CD14-positive monocyte (primary cell): ENCODE data around the gene NFKB1. TPM values are rescaled to one million over a fixed set of nuclear protein-coding genes. Genes with fewer than 3 reads are reported as not detected.
A peak's percentile ranks its signal among the peaks of the same experiment; 100 is the strongest.

Experiments
- DNase-seq, 3 donors: peaks; one replicate each; pipeline ENCODE4 v3.0.0-alpha.2; 2011 to 2022
- H2AFZ ChIP-seq: 2 replicates; pipeline ENCODE4 v1.6.0; 2012; ENCODE audit warnings: mild to moderate bottlenecking, low read depth, low read length, inconsistent platforms; ENCODE audit not compliant: insufficient read depth, poor library complexity, severe bottlenecking
- H3K27ac ChIP-seq, 2 donors: 1 replicate in 1 of 2; 2 replicates in 1 of 2; pipeline ENCODE4 v1.5.1; 2012 to 2013; ENCODE audit warnings: low read length in 2 of 2, control low read depth in 1 of 2, inconsistent platforms in 1 of 2, low read depth in 1 of 2, mild to moderate bottlenecking in 1 of 2
- H3K27me3 ChIP-seq, 2 donors: one replicate each; pipeline versions ENCODE4 v1.6.0 to v1.6.1; 2011 to 2013; ENCODE audit warnings: low read length in 2 of 2; ENCODE audit not compliant: control insufficient read depth in 2 of 2, insufficient read depth in 2 of 2
- H3K36me3 ChIP-seq, 2 donors: replicated peaks in 1 of 2; 1 replicate in 1 of 2; 2 replicates in 1 of 2; pipeline versions ENCODE4 v1.5.1 to v1.6.1; 2012 to 2013; ENCODE audit warnings: low read length in 2 of 2, control low read depth in 1 of 2, inconsistent platforms in 1 of 2, mild to moderate bottlenecking in 1 of 2; ENCODE audit not compliant: insufficient read depth in 2 of 2, control insufficient read depth in 1 of 2
- H3K4me1 ChIP-seq, 2 donors: 1 replicate in 1 of 2; 2 replicates in 1 of 2; pipeline versions ENCODE4 v1.5.1 to v1.6.1; 2012 to 2013; ENCODE audit warnings: low read length in 2 of 2, control low read depth in 1 of 2, inconsistent platforms in 1 of 2, mild to moderate bottlenecking in 1 of 2, moderate library complexity in 1 of 2; ENCODE audit not compliant: insufficient read depth in 2 of 2, control insufficient read depth in 1 of 2
- H3K4me2 ChIP-seq: replicated peaks from 2 replicates; pipeline ENCODE3; 2012; ENCODE audit warnings: low read length, moderate library complexity, mild to moderate bottlenecking; ENCODE audit not compliant: poor library complexity, severe bottlenecking; ENCODE audit errors: extremely low read depth
- H3K4me3 ChIP-seq, 3 experiments: fragments of 200-600 bp in 1 of 3; sonication (generic) in 1 of 3; replicated peaks in 1 of 3; 1 replicate in 2 of 3; 2 replicates in 1 of 3; pipeline ENCODE4 v1.5.1; 2011 to 2013; ENCODE audit warnings: low read length in 3 of 3, mild to moderate bottlenecking in 3 of 3, control low read depth in 2 of 3, low read depth in 2 of 3, inconsistent platforms in 1 of 3, moderate library complexity in 1 of 3
- H3K79me2 ChIP-seq: 2 replicates; pipeline ENCODE4 v1.6.0; 2012; ENCODE audit warnings: mild to moderate bottlenecking, control low read depth, inconsistent platforms, low read length, moderate library complexity; ENCODE audit not compliant: insufficient read depth
- H3K9ac ChIP-seq: 2 replicates; pipeline ENCODE4 v1.6.0; 2017; ENCODE audit warnings: low read length, mild to moderate bottlenecking; ENCODE audit not compliant: insufficient read depth, poor library complexity, severe bottlenecking
- H3K9me3 ChIP-seq, 2 donors: replicated peaks in 1 of 2; 1 replicate in 1 of 2; 2 replicates in 1 of 2; pipeline versions ENCODE4 v1.5.1 to v1.6.1; 2012 to 2013; ENCODE audit warnings: low read length in 2 of 2, control low read depth in 1 of 2; ENCODE audit not compliant: control insufficient read depth in 1 of 2, insufficient read depth in 1 of 2
- H4K20me1 ChIP-seq: 2 replicates; pipeline ENCODE4 v1.6.0; 2012; ENCODE audit warnings: mild to moderate bottlenecking, low read length, control low read depth, moderate library complexity; ENCODE audit not compliant: insufficient read depth
- H3K27ac Mint-ChIP-seq, 7 donors: one replicate each; pipeline ENCODE4 v1.8.0; 2020; ENCODE audit warnings: mild to moderate bottlenecking in 7 of 7, mixed read lengths in 7 of 7, moderate library complexity in 6 of 7, inconsistent platforms in 2 of 7
- H3K27me3 Mint-ChIP-seq, 3 donors: one replicate each; pipeline ENCODE4 v1.8.0; 2021 to 2022; ENCODE audit warnings: low read depth in 3 of 3, mild to moderate bottlenecking in 3 of 3, mixed read lengths in 3 of 3, moderate library complexity in 3 of 3, inconsistent platforms in 1 of 3
- H3K36me3 Mint-ChIP-seq, 2 donors: one replicate each; pipeline ENCODE4 v1.8.0; 2020; ENCODE audit warnings: mixed read lengths in 2 of 2, inconsistent platforms in 1 of 2, mild to moderate bottlenecking in 1 of 2
- H3K4me1 Mint-ChIP-seq: one replicate; pipeline ENCODE4 v1.8.0; 2020; ENCODE audit warnings: mild to moderate bottlenecking, mixed read lengths
- H3K4me3 Mint-ChIP-seq, 2 donors: one replicate each; pipeline ENCODE4 v1.8.0; 2020; ENCODE audit warnings: mild to moderate bottlenecking in 2 of 2, mixed read lengths in 2 of 2, moderate library complexity in 1 of 2
- H3K9me3 Mint-ChIP-seq, 7 donors: one replicate each; pipeline ENCODE4 v1.8.0; 2020 to 2022; ENCODE audit warnings: mixed read lengths in 7 of 7, mild to moderate bottlenecking in 6 of 7, moderate library complexity in 6 of 7, inconsistent platforms in 2 of 7
- WGBS: methylation state at CpG from one replicate; pipeline ENCODE4 v1.1.5; 2013; ENCODE audit warnings: missing lambda C conversion rate; ENCODE audit not compliant: insufficient coverage; 5-methylcytosine and 5-hydroxymethylcytosine counted together
- intact Hi-C, 2 donors: fragments of 100-400 bp; cut with micrococcal nuclease; formaldehyde crosslinking; loops; one replicate each; pipeline versions ENCODE4 v1.15.0 to v1.15.1; 2023
- polyA plus RNA-seq, 3 donors: library from polyadenylated mRNA; depleted of rRNA in 1 of 3; unstranded in 2 of 3; stranded (reverse) in 1 of 3; fragments of 300-500 nt in 2 of 3; fragments of >200 nt in 1 of 3; fragmentation: Illumina TruSeq in 2 of 3; gene quantifications; 1 replicate in 2 of 3; 2 replicates in 1 of 3; pipeline ENCODE4 v1.2.3, GENCODE V29; 2012 to 2021
- TF ChIP-seq, protein P1 (sequence below): fragments of 200-600 bp; IDR thresholded peaks from one replicate; pipeline ENCODE4 v1.8.0; 2022; ENCODE audit warnings: antibody characterized with exemption, mild to moderate bottlenecking

NFKB1 gene
- polyA plus RNA-seq, 3 donors = 9.0 to 34.4 (median 17.8) TPM

DNA sequence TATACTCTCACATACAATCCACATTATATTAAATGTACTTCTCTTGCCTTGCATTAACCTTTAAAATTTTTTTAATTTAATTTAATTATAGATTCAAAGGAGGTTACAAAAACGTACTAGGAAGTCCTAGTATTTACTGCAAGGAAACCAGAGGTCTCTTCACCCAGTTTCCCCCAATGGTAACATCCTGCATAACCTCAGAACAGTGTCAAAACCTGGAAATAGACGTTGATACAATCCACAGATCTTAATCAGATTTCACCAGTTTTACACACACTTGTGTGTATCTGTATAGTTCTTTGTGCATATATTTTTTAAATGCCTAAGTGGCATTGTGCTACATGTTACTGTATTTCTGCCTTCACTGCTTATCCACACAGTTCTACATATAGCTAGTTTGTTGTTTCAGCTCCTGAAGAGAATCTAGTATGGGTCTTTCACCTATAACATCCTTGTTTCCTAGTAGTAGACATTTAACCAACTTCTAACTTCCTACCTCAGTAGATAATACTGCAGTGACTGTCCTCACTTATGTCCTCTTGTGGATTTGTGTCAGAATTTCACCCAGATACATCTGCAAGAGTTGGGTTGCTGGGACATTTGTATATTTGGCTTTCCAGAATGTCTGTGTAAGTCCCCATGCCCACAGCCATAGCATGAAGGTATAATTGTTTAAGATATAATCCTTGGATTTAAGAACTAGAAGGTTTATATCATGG is 103.2 kb downstream of the NFKB1 start:
- peaks cover 80% of the 10 kb centered on the region in 2 donors for H3K36me3 Mint-ChIP-seq
- TF ChIP-seq, protein P1, sequence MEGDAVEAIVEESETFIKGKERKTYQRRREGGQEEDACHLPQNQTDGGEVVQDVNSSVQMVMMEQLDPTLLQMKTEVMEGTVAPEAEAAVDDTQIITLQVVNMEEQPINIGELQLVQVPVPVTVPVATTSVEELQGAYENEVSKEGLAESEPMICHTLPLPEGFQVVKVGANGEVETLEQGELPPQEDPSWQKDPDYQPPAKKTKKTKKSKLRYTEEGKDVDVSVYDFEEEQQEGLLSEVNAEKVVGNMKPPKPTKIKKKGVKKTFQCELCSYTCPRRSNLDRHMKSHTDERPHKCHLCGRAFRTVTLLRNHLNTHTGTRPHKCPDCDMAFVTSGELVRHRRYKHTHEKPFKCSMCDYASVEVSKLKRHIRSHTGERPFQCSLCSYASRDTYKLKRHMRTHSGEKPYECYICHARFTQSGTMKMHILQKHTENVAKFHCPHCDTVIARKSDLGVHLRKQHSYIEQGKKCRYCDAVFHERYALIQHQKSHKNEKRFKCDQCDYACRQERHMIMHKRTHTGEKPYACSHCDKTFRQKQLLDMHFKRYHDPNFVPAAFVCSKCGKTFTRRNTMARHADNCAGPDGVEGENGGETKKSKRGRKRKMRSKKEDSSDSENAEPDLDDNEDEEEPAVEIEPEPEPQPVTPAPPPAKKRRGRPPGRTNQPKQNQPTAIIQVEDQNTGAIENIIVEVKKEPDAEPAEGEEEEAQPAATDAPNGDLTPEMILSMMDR = no peak

DNA sequence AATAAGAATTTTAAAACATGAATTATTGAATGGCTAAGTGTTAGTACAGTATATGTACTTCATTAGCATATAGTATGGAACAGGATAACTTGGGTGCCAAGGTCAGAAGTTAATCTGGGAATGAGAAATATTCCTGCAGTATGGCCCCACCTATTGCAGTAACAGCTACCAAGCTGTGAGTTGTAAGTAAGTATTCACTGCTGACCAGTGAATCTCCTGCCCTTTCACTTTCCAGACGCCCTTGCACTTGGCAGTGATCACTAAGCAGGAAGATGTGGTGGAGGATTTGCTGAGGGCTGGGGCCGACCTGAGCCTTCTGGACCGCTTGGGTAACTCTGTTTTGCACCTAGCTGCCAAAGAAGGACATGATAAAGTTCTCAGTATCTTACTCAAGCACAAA is 105.1 kb downstream of the NFKB1 start:
- no peaks in the 10 kb centered on the region for H3K4me1 Mint-ChIP-seq
- peaks cover 91 to 97% of the 10 kb centered on the region in 2 donors for H3K36me3 ChIP-seq
- H3K27me3 ChIP-seq = no peaks in the 10 kb centered on the region
- no peak overlapping the region for H3K4me2 ChIP-seq
- no peaks in the 10 kb centered on the region for H3K4me1 ChIP-seq
- TF ChIP-seq, protein P1 = no peak
- peaks cover 9% of the 10 kb centered on the region for H4K20me1 ChIP-seq
- no peaks in the 10 kb centered on the region for H3K9me3 Mint-ChIP-seq
- no peaks in the 10 kb centered on the region for H3K79me2 ChIP-seq
- no peaks in the 10 kb centered on the region for H3K27me3 Mint-ChIP-seq
- no peaks in the 10 kb centered on the region for H3K9me3 ChIP-seq
- WGBS = no CpG with 5 or more reads among the region's 3 CpGs
- DNase-seq = no peak
- H3K4me3 ChIP-seq = no peak overlapping the region
- peaks cover 81 to 82% of the 10 kb centered on the region in 2 donors for H3K36me3 Mint-ChIP-seq
- peak overlapping the region in 1 of 7 donors; percentile 37 for H3K27ac Mint-ChIP-seq
- intact Hi-C loops = no loop called here
- no peak overlapping the region for H3K27ac ChIP-seq
- no peak overlapping the region for H3K4me3 Mint-ChIP-seq
- no peak overlapping the region for H3K9ac ChIP-seq
- H2AFZ ChIP-seq = no peak overlapping the region

More for the DNA sequence above, 103.2 kb downstream of the NFKB1 start:
- no peak overlapping the region for H2AFZ ChIP-seq
- Mint-ChIP-seq H3K9me3 (no peaks in the 10 kb centered on the region), H3K27me3 (no peaks in the 10 kb centered on the region), H3K4me3 (no peak overlapping the region), H3K27ac (no peak overlapping the region), H3K4me1 (no peaks in the 10 kb centered on the region)
- peaks cover 91 to 97% of the 10 kb centered on the region in 2 donors for H3K36me3 ChIP-seq
- intact Hi-C loops = no loop called here
- no peaks in the 10 kb centered on the region for H3K27me3 ChIP-seq
- no peak overlapping the region for H3K27ac ChIP-seq
- no peaks in the 10 kb centered on the region for H3K9me3 ChIP-seq
- H3K4me2 ChIP-seq = no peak overlapping the region
- no CpG with 5 or more reads among the region's 2 CpGs for WGBS
- no peak overlapping the region for H3K9ac ChIP-seq
- H3K4me3 ChIP-seq = no peak overlapping the region
- peaks cover 9% of the 10 kb centered on the region for H4K20me1 ChIP-seq
- no peaks in the 10 kb centered on the region for H3K4me1 ChIP-seq
- DNase-seq = no peak
- H3K79me2 ChIP-seq = no peaks in the 10 kb centered on the region
